K562 (cell line): ENCODE measurements around the gene OBSL1. TPM values are rescaled to one million over a fixed set of nuclear protein-coding genes. Genes with fewer than 3 reads are reported as not detected.

Experiments used
- ATAC-seq: fragments of 200-7000 bp; cut with Tn5 transposase; 3 replicates; pipeline ENCODE4 v1.9.1; 2020; ENCODE audit warnings: moderate library complexity
- BruUV-seq: library from RNA; stranded (reverse); fragments of 400-500 nt; replicated peaks from 2 replicates; lab custom pipeline; 2021; lab: Mats Ljungman, UMichigan
- CTCF ChIA-PET: fragments of 300-600 bp; formaldehyde crosslinking; extraction: SDS; loops from one replicate; lab custom pipeline; 2021; ENCODE audit warnings: low intra/inter-chr PET ratio; lab: Yijun Ruan, JAX
- POLR2A ChIA-PET: fragments of 300-600, 350-650 bp; sonication (Branson Sonifier 250); formaldehyde crosslinking; extraction: SDS; loops from one replicate; lab custom pipeline; 2021; ENCODE audit warnings: antibody characterized with exemption, inconsistent platforms; lab: Yijun Ruan, JAX
- DNase-seq, 4 experiments: peaks; one replicate each; pipeline versions ENCODE4 v3.0.0 to v3.0.0-alpha.2; 2011 to 2018; ENCODE audit warnings: low spot score in 3 of 4, mixed read lengths in 3 of 4; ENCODE audit errors: extremely low read depth in 1 of 4
- FAIRE-seq: peaks from 2 replicates; lab custom pipeline; 2011; peaks lifted over from hg19 to GRCh38; lab: Jason Lieb, UNC
- H2AFZ ChIP-seq: 2 replicates; pipeline ENCODE4 v1.6.0; 2011; ENCODE audit warnings: low read depth, low read length, control low read depth, inconsistent platforms
- H3K27ac ChIP-seq: fragments of 200-600 bp; 3 replicates; pipeline ENCODE4 v1.8.0; 2011; ENCODE audit warnings: low read depth, mild to moderate bottlenecking, control low read depth, inconsistent platforms, low read length, moderate library complexity, mixed read lengths; ENCODE audit errors: extremely low read depth
- H3K27me3 ChIP-seq, 2 experiments: fragments of 300-600 bp in 1 of 2; 2 replicates in 1 of 2; 3 replicates in 1 of 2; pipeline versions ENCODE4 v1.6.0 to v1.8.0; 2011; ENCODE audit warnings: inconsistent platforms in 2 of 2, low read length in 2 of 2, mild to moderate bottlenecking in 1 of 2, mixed read lengths in 1 of 2, moderate library complexity in 1 of 2; ENCODE audit not compliant: control insufficient read depth in 2 of 2, insufficient read depth in 2 of 2
- H3K36me3 ChIP-seq: fragments of 300-600 bp; 3 replicates; pipeline ENCODE4 v1.8.0; 2011; ENCODE audit warnings: mild to moderate bottlenecking, low read length, inconsistent platforms; ENCODE audit not compliant: control insufficient read depth, insufficient read depth
- H3K4me1 ChIP-seq, 2 experiments: fragments of 200-600 bp in 1 of 2; replicated peaks in 1 of 2; 2 replicates in 1 of 2; 3 replicates in 1 of 2; pipeline versions ENCODE4 v1.5.1 to v1.8.0; 2011; ENCODE audit warnings: inconsistent platforms in 2 of 2, low read length in 2 of 2, mild to moderate bottlenecking in 1 of 2, mixed read lengths in 1 of 2, moderate library complexity in 1 of 2; ENCODE audit not compliant: control insufficient read depth in 2 of 2, insufficient read depth in 2 of 2
- H3K4me2 ChIP-seq: 2 replicates; pipeline ENCODE4 v1.6.1; 2011; ENCODE audit warnings: low read length, control low read depth, inconsistent platforms, mixed read lengths; ENCODE audit not compliant: insufficient read depth
- H3K4me3 ChIP-seq: fragments of 200-600 bp; sonication (generic), shearing (Covaris generic); 2 replicates; pipeline ENCODE4 v1.5.1; 2016; ENCODE audit warnings: control low read depth, inconsistent platforms
- H3K79me2 ChIP-seq: fragments of 200-600 bp; 3 replicates; pipeline ENCODE4 v1.8.0; 2011; ENCODE audit warnings: low read length, inconsistent platforms; ENCODE audit not compliant: control insufficient read depth, insufficient read depth
- H3K9ac ChIP-seq, 2 experiments: 2 replicates each; pipeline versions ENCODE4 v1.6.0 to v1.6.1; 2011; ENCODE audit warnings: low read depth in 2 of 2, low read length in 2 of 2, control low read depth in 1 of 2, inconsistent platforms in 1 of 2, mild to moderate bottlenecking in 1 of 2, mixed read lengths in 1 of 2; ENCODE audit not compliant: insufficient read depth in 1 of 2
- H3K9me1 ChIP-seq: one replicate; pipeline ENCODE4 v1.6.0; 2011; ENCODE audit warnings: inconsistent platforms, mild to moderate bottlenecking, low read length, moderate library complexity; ENCODE audit not compliant: control insufficient read depth, insufficient read depth
- H3K9me3 ChIP-seq: replicated peaks from 2 replicates; pipeline ENCODE4 v1.5.1; 2011; ENCODE audit warnings: low read depth, low read length, inconsistent platforms; ENCODE audit not compliant: control insufficient read depth, insufficient read depth
- H4K20me1 ChIP-seq: replicated peaks from 2 replicates; pipeline ENCODE4 v1.6.1; 2011; ENCODE audit warnings: low read length, inconsistent platforms, mixed read lengths; ENCODE audit not compliant: control insufficient read depth, insufficient read depth
- CHD2 ChIP-seq: IDR thresholded peaks from 2 replicates; pipeline ENCODE4 v1.6.1; 2011; ENCODE audit warnings: low read depth, low read length
- FOXA3 ChIP-seq, 2 experiments: fragments of 450-650 bp in 1 of 2; sonication (generic) in 1 of 2; formaldehyde crosslinking; IDR thresholded peaks in 1 of 2; conservative IDR thresholded peaks in 1 of 2; 2 replicates each; pipeline versions ENCODE4 v1.4.0 to v1.8.0; 2020 to 2022; ENCODE audit warnings: mild to moderate bottlenecking in 2 of 2, missing genetic modification reagents in 1 of 2
- HMG20B ChIP-seq: fragments of 250-450 bp; sonication (Bioruptor Pico); IDR thresholded peaks from 2 replicates; pipeline ENCODE4 v1.5.0; 2021; ENCODE audit warnings: mild to moderate bottlenecking
- MECOM ChIP-seq: fragments of 250-450 bp; sonication (Bioruptor Pico); IDR thresholded peaks from 2 replicates; pipeline ENCODE4 v1.8.0; 2022; ENCODE audit warnings: inconsistent platforms
- RBFOX2 ChIP-seq: fragments of 200-400 bp; formaldehyde crosslinking; IDR thresholded peaks from 2 replicates; pipeline ENCODE4 v1.6.1; 2017; ENCODE audit warnings: low read depth, mild to moderate bottlenecking, low read length, moderate library complexity
- SMC3 ChIP-seq: conservative IDR thresholded peaks from 2 replicates; pipeline ENCODE4 v1.6.1; 2011; ENCODE audit warnings: low read depth, low read length, improper control_type of control experiment; ENCODE audit not compliant: insufficient read depth
- THRAP3 ChIP-seq: fragments of 450-650 bp; IDR thresholded peaks from 2 replicates; pipeline ENCODE4 v1.6.1; 2016; ENCODE audit warnings: mild to moderate bottlenecking, inconsistent platforms, borderline replicate concordance
- ZNF778 ChIP-seq: fragments of 450-650 bp; formaldehyde crosslinking; IDR thresholded peaks from 2 replicates; pipeline ENCODE4 v1.4.0; 2020; ENCODE audit warnings: mild to moderate bottlenecking, moderate library complexity
- WGBS: fragments of 100-300 bp; shearing (Covaris generic); methylation state at CpG from one replicate; pipeline ENCODE4 v1.1.6; 2016; ENCODE audit warnings: low coverage, mixed read lengths; ENCODE audit not compliant: insufficient coverage; ENCODE audit errors: missing lambda C conversion rate; 5-methylcytosine and 5-hydroxymethylcytosine counted together
- in situ Hi-C: fragments of 300-500 bp; cut with MboI; formaldehyde crosslinking; loops from 4 replicates; pipeline ENCODE4 v1.15.0; 2018; ENCODE audit warnings: inconsistent platforms, mixed read lengths
- intact Hi-C: fragments of 100-400 bp; cut with micrococcal nuclease; formaldehyde crosslinking; loops from 2 replicates; pipeline ENCODE4 v1.14.2; 2022
- polyA plus RNA-seq, 8 experiments: library from polyadenylated mRNA; depleted of rRNA in 4 of 8; stranded (reverse) in 5 of 8; unstranded in 3 of 8; fragments of >200 nt; fragmentation: Nextera tagmentation in 2 of 8; fragmentation: Illumina TruSeq in 1 of 8; extraction: Ambion mirVana in 2 of 8; extraction: Trizol in 1 of 8; gene quantifications; 2 replicates each; pipeline versions ENCODE4 v1.2.1 to v1.2.3, GENCODE V29; 2011 to 2014; ENCODE audit warnings: inconsistent platforms in 1 of 8, missing spikeins in 1 of 8
- total RNA-seq, 7 experiments: library from RNA; depleted of rRNA in 6 of 7; stranded (reverse); fragments of >200 nt in 6 of 7; fragmentation: Illumina TruSeq in 2 of 7; extraction: Trizol in 2 of 7; gene quantifications; 2 replicates each; pipeline versions ENCODE4 v1.2.1 to v1.2.3, GENCODE V29; 2011 to 2021; ENCODE audit warnings: low replicate concordance in 1 of 7
- TF ChIP-seq, protein P1 (sequence below): fragments of 450-650 bp; IDR thresholded peaks from 2 replicates; pipeline ENCODE4 v1.6.1; 2016; ENCODE audit warnings: antibody characterized with exemption
- TF ChIP-seq, protein P2 (sequence below): sonication (generic); formaldehyde crosslinking; IDR thresholded peaks from 2 replicates; pipeline ENCODE4 v1.8.1; 2022; ENCODE audit warnings: missing genetic modification reagents

Gene OBSL1
- total and polyA plus RNA-seq, 9 of the 15 experiments (the other 6 are each of a cell fraction or from before 2014, with no cell fraction given): 1.2 to 26.6 (median 8.6) TPM

- no TSS peak for BruUV-seq
- no peak for ATAC-seq
- 78% methylated on average over 6 of the region's 13 CpGs for WGBS
Measured at GRCh38 chr2:219609149-219609750, 37.9 kb upstream of the OBSL1 start.

GRCh38 chr2:219608399-219608964 lies 37.1 kb upstream of the OBSL1 start:
- H3K27ac ChIP-seq: no peak overlapping the region
- WGBS: 71% methylated on average over 12 of the region's 15 CpGs
- no peaks in the 10 kb centered on the region for H4K20me1 ChIP-seq
- peaks cover 0 to 19% of the 10 kb centered on the region in 2 experiments; a peak in 2 of 5 replicates for H3K4me1 ChIP-seq
- FAIRE-seq (no peak), ATAC-seq (no peak), DNase-seq (no peak)
- POLR2A ChIA-PET: no interaction called here
- in situ Hi-C loops (no loop called here), intact Hi-C loops (no loop called here)
- no peak overlapping the region for H2AFZ ChIP-seq
- H3K4me2 ChIP-seq: no peak overlapping the region
- TF ChIP-seq SMC3: no peak
- TF ChIP-seq MECOM (CRISPR knock-in tag): no peak
- no peak for TF ChIP-seq CHD2
- TF ChIP-seq, protein P1, sequence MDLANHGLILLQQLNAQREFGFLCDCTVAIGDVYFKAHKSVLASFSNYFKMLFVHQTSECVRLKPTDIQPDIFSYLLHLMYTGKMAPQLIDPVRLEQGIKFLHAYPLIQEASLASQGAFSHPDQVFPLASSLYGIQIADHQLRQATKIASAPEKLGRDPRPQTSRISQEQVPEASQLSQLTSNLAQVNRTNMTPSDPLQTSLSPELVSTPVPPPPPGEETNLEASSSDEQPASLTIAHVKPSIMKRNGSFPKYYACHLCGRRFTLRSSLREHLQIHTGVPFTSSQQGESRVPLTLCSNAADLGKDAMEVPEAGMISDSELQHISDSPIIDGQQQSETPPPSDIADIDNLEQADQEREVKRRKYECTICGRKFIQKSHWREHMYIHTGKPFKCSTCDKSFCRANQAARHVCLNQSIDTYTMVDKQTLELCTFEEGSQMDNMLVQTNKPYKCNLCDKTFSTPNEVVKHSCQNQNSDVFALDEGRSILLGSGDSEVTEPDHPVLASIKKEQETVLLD: no peak
- TF ChIP-seq THRAP3: no peak
- no peak for TF ChIP-seq HMG20B (CRISPR knock-in tag)
- no peak for TF ChIP-seq ZNF778 (CRISPR knock-in tag)
- TF ChIP-seq, protein P2, sequence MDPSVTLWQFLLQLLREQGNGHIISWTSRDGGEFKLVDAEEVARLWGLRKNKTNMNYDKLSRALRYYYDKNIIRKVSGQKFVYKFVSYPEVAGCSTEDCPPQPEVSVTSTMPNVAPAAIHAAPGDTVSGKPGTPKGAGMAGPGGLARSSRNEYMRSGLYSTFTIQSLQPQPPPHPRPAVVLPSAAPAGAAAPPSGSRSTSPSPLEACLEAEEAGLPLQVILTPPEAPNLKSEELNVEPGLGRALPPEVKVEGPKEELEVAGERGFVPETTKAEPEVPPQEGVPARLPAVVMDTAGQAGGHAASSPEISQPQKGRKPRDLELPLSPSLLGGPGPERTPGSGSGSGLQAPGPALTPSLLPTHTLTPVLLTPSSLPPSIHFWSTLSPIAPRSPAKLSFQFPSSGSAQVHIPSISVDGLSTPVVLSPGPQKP: no peak
- H3K9me3 ChIP-seq: no peaks in the 10 kb centered on the region
- no peaks in the 10 kb centered on the region for H3K9me1 ChIP-seq
- no peak overlapping the region for H3K4me3 ChIP-seq
- H3K79me2 ChIP-seq: no peaks in the 10 kb centered on the region
- H3K36me3 ChIP-seq: peaks cover 7% of the 10 kb centered on the region; the same call in 1 of the 3 replicates
- CTCF ChIA-PET: no interaction called here
- no TSS peak for BruUV-seq
- peak overlapping the region in 1 of 2 experiments; percentile 64; a peak in 1 of 4 replicates for H3K9ac ChIP-seq
- no peaks in the 10 kb centered on the region for H3K27me3 ChIP-seq

More at GRCh38 chr2:219609149-219609750, 37.9 kb upstream of the OBSL1 start:
- H3K9ac ChIP-seq: peak overlapping the region in 1 of 2 experiments; percentile 13; a peak in 2 of 4 replicates
- no peaks in the 10 kb centered on the region for H3K27me3 ChIP-seq
- no peak overlapping the region for H3K27ac ChIP-seq
- H3K9me1 ChIP-seq: no peaks in the 10 kb centered on the region
- peaks cover 7% of the 10 kb centered on the region; the same call in 1 of the 3 replicates for H3K36me3 ChIP-seq
- H3K9me3 ChIP-seq: no peaks in the 10 kb centered on the region
- H3K79me2 ChIP-seq: no peaks in the 10 kb centered on the region
- no peaks in the 10 kb centered on the region for H4K20me1 ChIP-seq
- no peak overlapping the region for H3K4me2 ChIP-seq
- no peak overlapping the region for H3K4me3 ChIP-seq
- intact Hi-C loops: no loop called here
- FAIRE-seq: no peak
- CTCF ChIA-PET: no interaction called here
- no peak for DNase-seq
- TF ChIP-seq RBFOX2: 0 out of 2 replicates have a peak, but pooled peaks have one; percentile 31
- no peak for TF ChIP-seq FOXA3 (CRISPR knock-in tag; conservative IDR thresholded peaks at IDR 0.05 in 1 of 2, IDR thresholded peaks at IDR 0.05 in 1 of 2)
- POLR2A ChIA-PET: no interaction called here
- in situ Hi-C loops: no loop called here
- H3K4me1 ChIP-seq: peaks cover 0 to 19% of the 10 kb centered on the region in 2 experiments; a peak in 2 of 5 replicates
- H2AFZ ChIP-seq: no peak overlapping the region
